Activated T-helper 2 cell treated with anti-CD3 and anti-CD28 coated beads, Interferon-gamma antibody, Interleukin-2, Interleukin-4, amounts not matched to agents 10 μg/mL and 5 μg/mL and 100 μg/mL, durations not matched to agents 14 hours and 24 hours and 36 hours (primary cell): ENCODE measurements around the gene AMHR2. TPM values are rescaled to one million over a fixed set of nuclear protein-coding genes. Genes with fewer than 3 reads are reported as not detected.

ENCODE experiments used
- DNase-seq: peaks from one replicate; pipeline ENCODE4 v3.0.0; 2021; ENCODE audit warnings: low spot score
- H3K27ac Mint-ChIP-seq: one replicate; pipeline ENCODE4 v1.8.0; 2021; ENCODE audit warnings: mixed read lengths
- H3K27me3 Mint-ChIP-seq: one replicate; pipeline ENCODE4 v1.8.0; 2021; ENCODE audit warnings: low read depth, mixed read lengths
- H3K36me3 Mint-ChIP-seq: one replicate; pipeline ENCODE4 v1.8.0; 2021; ENCODE audit warnings: low read depth, mixed read lengths
- H3K4me1 Mint-ChIP-seq: one replicate; pipeline ENCODE4 v1.8.0; 2021; ENCODE audit warnings: low read depth, mixed read lengths
- H3K4me3 Mint-ChIP-seq: one replicate; pipeline ENCODE4 v1.8.0; 2021; ENCODE audit warnings: low read depth, mild to moderate bottlenecking, moderate library complexity, mixed read lengths
- H3K9me3 Mint-ChIP-seq: one replicate; pipeline ENCODE4 v1.8.0; 2021; ENCODE audit warnings: mixed read lengths
- intact Hi-C: fragments of 100-400 bp; cut with micrococcal nuclease; formaldehyde crosslinking; loops from one replicate; pipeline ENCODE4 v1.15.1; 2023
- total RNA-seq: library from RNA; stranded (reverse); gene quantifications from 2 replicates; pipeline ENCODE4 v1.2.3, GENCODE V29; 2022

The AMHR2 gene
- total RNA-seq, 1 donor from 2014 or later, result not detected

DNA sequence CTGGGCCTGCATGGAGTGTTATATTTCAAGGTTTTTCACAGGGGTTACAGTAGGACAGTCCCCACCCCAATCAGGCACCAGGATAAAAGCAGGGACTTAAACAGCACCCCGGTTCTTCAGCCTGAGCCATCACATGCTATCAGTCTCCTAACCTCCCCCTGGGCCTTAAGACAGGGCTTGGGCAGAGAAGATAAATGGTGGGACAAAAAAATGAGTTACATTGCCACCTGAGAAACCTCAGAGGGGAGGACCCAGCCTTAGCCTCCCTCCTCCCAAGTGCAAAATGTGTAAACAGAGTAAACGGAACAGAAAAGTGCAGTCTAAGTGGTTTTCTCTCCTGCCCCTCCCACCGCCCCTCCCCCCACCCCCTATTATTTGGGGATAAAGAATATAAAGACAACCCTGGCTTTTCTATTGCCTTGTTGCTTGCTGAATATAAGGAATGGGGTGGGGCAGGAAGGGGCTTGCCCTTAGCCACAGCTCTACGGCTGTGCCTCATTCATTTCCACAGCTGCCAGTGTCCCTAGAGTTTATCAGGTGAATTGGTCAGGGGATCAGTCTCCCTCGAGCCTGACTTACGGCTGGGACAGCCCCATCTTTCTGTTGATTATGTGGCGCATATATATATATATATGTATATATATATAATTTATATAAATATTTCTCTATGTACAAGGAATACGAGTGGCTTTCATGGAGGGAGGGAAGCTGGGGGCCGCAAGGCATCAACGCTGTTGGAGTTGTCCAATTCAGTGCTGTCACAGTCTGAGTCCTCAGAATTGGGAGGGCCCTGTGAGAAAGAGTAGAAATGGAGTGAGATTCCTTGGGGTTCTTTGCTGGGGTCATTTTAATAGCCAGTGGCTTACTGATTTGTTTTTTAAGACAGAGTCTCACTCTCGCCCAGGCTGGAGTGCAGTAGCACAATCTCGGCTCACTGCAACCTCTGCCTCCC, 57.1 kb downstream of the AMHR2 start:
- H3K4me3 Mint-ChIP-seq, result no peak overlapping the region
- no peaks in the 10 kb centered on the region for H3K9me3 Mint-ChIP-seq
- peaks cover 84% of the 10 kb centered on the region for H3K36me3 Mint-ChIP-seq
- no peak for DNase-seq
- no peaks in the 10 kb centered on the region for H3K27me3 Mint-ChIP-seq
- peaks cover 5% of the 10 kb centered on the region for H3K4me1 Mint-ChIP-seq
- H3K27ac Mint-ChIP-seq, result no peak overlapping the region
- intact Hi-C loops, result no loop called here

Other genes starting within 250 kb of the AMHR2 start
- 44.9 and 45.5 TPM in 2 replicates for gene ZNF740, start 243.1 kb upstream of the AMHR2 start, total RNA-seq
- gene CSAD, start 242.9 kb upstream of the AMHR2 start, total RNA-seq, result 20.2 TPM in 2 replicates
- gene ITGB7, start 216.6 kb upstream of the AMHR2 start, total RNA-seq, result 200 and 208 TPM in 2 replicates
- gene RARG, start 191.6 kb upstream of the AMHR2 start, total RNA-seq, result 38.5 and 40.1 TPM in 2 replicates
- 72.6 and 75.3 TPM in 2 replicates for gene ESPL1, start 155.6 kb upstream of the AMHR2 start, total RNA-seq
- 321 and 326 TPM in 2 replicates for gene PFDN5, start 128.3 kb upstream of the AMHR2 start, total RNA-seq
- 87.2 and 99.0 TPM in 2 replicates for gene MYG1, start 124.2 kb upstream of the AMHR2 start, total RNA-seq
- gene AAAS, start 102.2 kb upstream of the AMHR2 start, total RNA-seq, result 83.7 and 85.4 TPM in 2 replicates
- 0.11 TPM in 1 of 2 replicates, not detected in the other for gene SP7, start 87.5 kb upstream of the AMHR2 start, total RNA-seq
- gene SP1, start 43.7 kb upstream of the AMHR2 start, total RNA-seq, result 66.4 and 67.9 TPM in 2 replicates
- 178 and 198 TPM in 2 replicates for gene PRR13, start 17.9 kb downstream of the AMHR2 start, total RNA-seq
- 985 and 1,001 TPM in 2 replicates for gene PCBP2, start 28.2 kb downstream of the AMHR2 start, total RNA-seq
- gene MAP3K12, start 75.6 kb downstream of the AMHR2 start, total RNA-seq, result 14.4 and 14.7 TPM in 2 replicates
- 43.9 and 47.0 TPM in 2 replicates for gene TARBP2, start 77.4 kb downstream of the AMHR2 start, total RNA-seq
- gene NPFF, start 83.6 kb downstream of the AMHR2 start, total RNA-seq, result not detected in 2 replicates
- 28.0 and 32.0 TPM in 2 replicates for gene ATF7, start 202.5 kb downstream of the AMHR2 start, total RNA-seq